Activated T-cell treated with anti-CD3 and anti-CD28 coated beads for 24 hours (primary cell): ENCODE data around the gene DLGAP5.

Source experiments
- DNase-seq: peaks from one replicate; pipeline ENCODE4 v3.0.0-alpha.2; 2020; ENCODE audit warnings: low read depth

DLGAP5 gene

GRCh38 chr14:55129086-55129427, 62.3 kb downstream of the DLGAP5 start, which contains the start of gene LGALS3:
Gene LGALS3, plus strand, starts transcription at chr14:55129252. Its CDS starts 8,122 bp downstream, at chr14:55137374.
- peak; percentile 11 for DNase-seq

GRCh38 chr14:55128386-55129085, 62.8 kb downstream of the DLGAP5 start:
- DNase-seq, result no peak

GRCh38 chr14:55127460-55127951, 63.9 kb downstream of the DLGAP5 start:
- DNase-seq, result no peak

GRCh38 chr14:55126932-55127459, 64.4 kb downstream of the DLGAP5 start:
- no peak for DNase-seq

- DNase-seq, result no peak
Measured at GRCh38 chr14:55126034-55126433, 65.4 kb downstream of the DLGAP5 start.

- DNase-seq, result no peak
Measured at GRCh38 chr14:55125403-55125802, 66.0 kb downstream of the DLGAP5 start.

- DNase-seq, result no peak
Measured at GRCh38 chr14:55124774-55125386, 66.5 kb downstream of the DLGAP5 start.

GRCh38 chr14:55123852-55124639, 67.3 kb downstream of the DLGAP5 start:
- DNase-seq, result no peak

GRCh38 chr14:55123101-55123500, 68.3 kb downstream of the DLGAP5 start:
- no peak for DNase-seq

GRCh38 chr14:55122440-55122986, 68.9 kb downstream of the DLGAP5 start:
- no peak for DNase-seq

- no peak for DNase-seq
Measured at GRCh38 chr14:55121628-55122439, 69.6 kb downstream of the DLGAP5 start.

GRCh38 chr14:55120571-55121495, 70.6 kb downstream of the DLGAP5 start:
- DNase-seq, result no peak

GRCh38 chr14:55118761-55119160, 72.6 kb downstream of the DLGAP5 start:
- DNase-seq, result no peak

- DNase-seq, result no peak
Measured at GRCh38 chr14:55117803-55118441, 73.5 kb downstream of the DLGAP5 start.

- no peak for DNase-seq
Measured at GRCh38 chr14:55116246-55117030, 74.9 kb downstream of the DLGAP5 start.

- DNase-seq, result no peak
Measured at GRCh38 chr14:55115861-55116245, 75.5 kb downstream of the DLGAP5 start.

GRCh38 chr14:55115460-55115859, 75.9 kb downstream of the DLGAP5 start:
- DNase-seq, result no peak

GRCh38 chr14:55114720-55115119, 76.7 kb downstream of the DLGAP5 start:
- DNase-seq, result no peak

GRCh38 chr14:55111122-55111708, 80.2 kb downstream of the DLGAP5 start:
- no peak for DNase-seq
